Neural progenitor cell (in vitro differentiated cells): ENCODE data around the gene COL9A2.

Experiments used
- CTCF ChIP-seq: fragments of 200-600 bp; sonication (generic); IDR thresholded peaks from 2 replicates; pipeline ENCODE4 v1.5.1; 2017; ENCODE audit warnings: antibody characterized with exemption, mild to moderate bottlenecking
- EZH2 ChIP-seq: fragments of 200-600 bp; sonication (generic); IDR thresholded peaks from 2 replicates; pipeline ENCODE4 v1.6.1; 2017; ENCODE audit warnings: antibody characterized with exemption, mild to moderate bottlenecking, moderate library complexity

DNA sequence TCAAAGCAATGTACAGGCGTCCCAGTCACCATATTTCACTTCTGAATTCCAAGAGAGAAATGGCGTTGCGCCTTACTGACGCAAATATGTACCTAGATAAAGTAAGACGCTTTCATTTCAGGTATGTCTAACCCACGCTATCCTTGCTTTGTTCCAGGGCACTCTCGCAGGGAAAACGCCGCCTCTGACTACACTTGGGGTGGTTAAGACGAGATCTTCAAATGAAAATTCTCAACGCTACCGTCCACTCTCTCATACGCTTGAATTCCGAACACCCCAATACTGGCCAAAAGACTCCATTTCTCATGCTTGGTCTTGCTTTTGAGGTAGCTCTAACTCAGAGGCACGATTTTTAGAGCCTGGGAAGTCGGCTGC is 59.8 kb downstream of the COL9A2 start:
- TF ChIP-seq CTCF (no peak), EZH2 (no peak)
